Measurements from ENCODE around the gene DDX43. TPM values are rescaled to one million over a fixed set of nuclear protein-coding genes. Genes with fewer than 3 reads are reported as not detected.

The DDX43 gene
- total RNA-seq, 1 experiment from 2014 or later: not detected

- H2AFZ ChIP-seq (ENCODE audit: low read depth, low read length, poor library complexity, severe bottlenecking): no peak overlapping the region
- POLR2A ChIA-PET: no interaction called here
- no peak overlapping the region for H3K27ac ChIP-seq (ENCODE audit: low read depth, low read length)
- H3K4me1 ChIP-seq (ENCODE audit: control insufficient read depth in 1 of 2, insufficient read depth in 2 of 2, low read length in 2 of 2): no peaks in the 10 kb centered on the region
- no peaks in the 10 kb centered on the region for H3K79me2 ChIP-seq (ENCODE audit: insufficient read depth, low read length)
- H3K9me3 ChIP-seq (ENCODE audit: control insufficient read depth in 1 of 2, insufficient read depth in 1 of 2, low read depth in 1 of 2, low read length in 2 of 2): no peaks in the 10 kb centered on the region
- no peaks in the 10 kb centered on the region for H3K9me2 ChIP-seq (ENCODE audit: insufficient read depth)
- intact Hi-C loops (cut with micrococcal nuclease): no loop called here
- no peak for ATAC-seq
- H3K9ac ChIP-seq (ENCODE audit: low read length): no peak overlapping the region
- no peak overlapping the region for H3K4me3 ChIP-seq (replicated peaks in 1 of 2; ENCODE audit: low read depth in 1 of 2, low read length in 2 of 2)
- H3K36me3 ChIP-seq (ENCODE audit: control insufficient read depth in 1 of 2, insufficient read depth in 2 of 2, low read length in 2 of 2): no peaks in the 10 kb centered on the region
- H3K4me2 ChIP-seq (ENCODE audit: low read length): no peak overlapping the region
- H3K27me3 ChIP-seq (ENCODE audit: insufficient read depth, low read length): no peaks in the 10 kb centered on the region
- no peak for TF ChIP-seq POLR2AphosphoS5 (IDR thresholded peaks at IDR 0.05; ENCODE audit: low read depth, low read length)
- no peak for TF ChIP-seq SIN3A (IDR thresholded peaks at IDR 0.05; ENCODE audit: low read depth)
- TF ChIP-seq CEBPB (IDR thresholded peaks at IDR 0.05; ENCODE audit: low read depth): no peak
- TF ChIP-seq CBX3 (IDR thresholded peaks at IDR 0.05; ENCODE audit: low read depth): no peak
- no peak for TF ChIP-seq ELF1 (IDR thresholded peaks at IDR 0.05; ENCODE audit: borderline replicate concordance, low read depth)
- TF ChIP-seq EZH2 (IDR thresholded peaks at IDR 0.05): no peak
- TF ChIP-seq FOSL1 (IDR thresholded peaks at IDR 0.05; ENCODE audit: low read depth): no peak
- no peak for TF ChIP-seq TCF7L2 (IDR thresholded peaks at IDR 0.05; ENCODE audit: borderline replicate concordance, extremely low read depth, insufficient read depth, insufficient read length)
- TF ChIP-seq ZNF274 (IDR thresholded peaks at IDR 0.05; ENCODE audit: low read depth, low read length): no peak
- no peak for TF ChIP-seq JUND (IDR thresholded peaks at IDR 0.05)
- TF ChIP-seq EGR1 (IDR thresholded peaks at IDR 0.05; ENCODE audit: low read depth): no peak
- TF ChIP-seq YY1 (IDR thresholded peaks at IDR 0.05; ENCODE audit: extremely low read depth, insufficient replicate concordance, low read depth, low read length): no peak
- no peak for TF ChIP-seq EZH2phosphoT487 (IDR thresholded peaks at IDR 0.05; ENCODE audit: borderline replicate concordance)
- no peak for TF ChIP-seq MAX (IDR thresholded peaks at IDR 0.05)
- no peak for TF ChIP-seq ATF3 (IDR thresholded peaks at IDR 0.05)
- TF ChIP-seq ZFX (IDR thresholded peaks at IDR 0.05): no peak
- DNase-seq (ENCODE audit: low read depth, low spot score): no peak
- RAD21 ChIA-PET (ENCODE audit: low non-redundant PET in 1 of 2, low total read pairs in 2 of 2, uncharacterized antibody in 2 of 2, unreplicated experiment in 2 of 2): no interaction called here
- H4K20me1 ChIP-seq (ENCODE audit: insufficient read depth): no peaks in the 10 kb centered on the region
- CTCF ChIA-PET: no interaction called here
- BruUV-seq (replicated peaks): no TSS peak
These were observed 26.0 kb upstream of the DDX43 start for GRCh38 chr6:73368675-73369074.
